ENCODE measurements around the gene PDCL2. TPM values are rescaled to one million over a fixed set of nuclear protein-coding genes. Genes with fewer than 3 reads are reported as not detected.

The PDCL2 gene
- total RNA-seq, 1 experiment from 2014 or later = not detected

DNA sequence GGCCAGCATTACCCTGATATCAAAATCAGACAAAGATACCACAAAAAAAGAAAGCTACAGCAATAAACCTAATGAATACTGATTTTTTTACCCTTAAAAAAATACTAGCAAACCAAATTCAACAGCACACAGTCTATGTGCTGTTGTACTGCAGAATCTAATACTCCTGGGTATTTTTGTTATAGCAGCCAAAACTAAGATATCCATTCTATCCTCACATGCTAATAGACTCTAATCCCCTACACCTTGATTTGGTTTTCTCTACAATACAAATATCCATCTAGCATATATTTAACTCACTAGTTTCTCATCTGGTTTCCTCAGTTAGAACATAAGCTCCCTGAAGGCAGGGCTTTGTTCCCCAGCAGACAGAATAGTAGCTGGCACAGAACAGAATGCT, 57.7 kb downstream of the PDCL2 start:
- Mint-ChIP-seq H3K4me1 (ENCODE audit: low read depth, unreplicated experiment) (no peaks in the 10 kb centered on the region), H3K27ac (ENCODE audit: unreplicated experiment) (no peak overlapping the region), H3K4me3 (ENCODE audit: low read depth, unreplicated experiment) (no peak overlapping the region), H3K9me3 (ENCODE audit: low read depth, unreplicated experiment) (no peaks in the 10 kb centered on the region), H3K27me3 (ENCODE audit: unreplicated experiment) (no peaks in the 10 kb centered on the region), H3K36me3 (ENCODE audit: insufficient read depth, unreplicated experiment) (no peaks in the 10 kb centered on the region)
- TF ChIP-seq, protein P1, sequence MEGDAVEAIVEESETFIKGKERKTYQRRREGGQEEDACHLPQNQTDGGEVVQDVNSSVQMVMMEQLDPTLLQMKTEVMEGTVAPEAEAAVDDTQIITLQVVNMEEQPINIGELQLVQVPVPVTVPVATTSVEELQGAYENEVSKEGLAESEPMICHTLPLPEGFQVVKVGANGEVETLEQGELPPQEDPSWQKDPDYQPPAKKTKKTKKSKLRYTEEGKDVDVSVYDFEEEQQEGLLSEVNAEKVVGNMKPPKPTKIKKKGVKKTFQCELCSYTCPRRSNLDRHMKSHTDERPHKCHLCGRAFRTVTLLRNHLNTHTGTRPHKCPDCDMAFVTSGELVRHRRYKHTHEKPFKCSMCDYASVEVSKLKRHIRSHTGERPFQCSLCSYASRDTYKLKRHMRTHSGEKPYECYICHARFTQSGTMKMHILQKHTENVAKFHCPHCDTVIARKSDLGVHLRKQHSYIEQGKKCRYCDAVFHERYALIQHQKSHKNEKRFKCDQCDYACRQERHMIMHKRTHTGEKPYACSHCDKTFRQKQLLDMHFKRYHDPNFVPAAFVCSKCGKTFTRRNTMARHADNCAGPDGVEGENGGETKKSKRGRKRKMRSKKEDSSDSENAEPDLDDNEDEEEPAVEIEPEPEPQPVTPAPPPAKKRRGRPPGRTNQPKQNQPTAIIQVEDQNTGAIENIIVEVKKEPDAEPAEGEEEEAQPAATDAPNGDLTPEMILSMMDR (IDR thresholded peaks at IDR 0.05; ENCODE audit: unreplicated experiment) = no peak
- CTCF ChIA-PET = no interaction called here
- DNase-seq = no peak
- no TSS peak for BruUV-seq (replicated peaks)
- intact Hi-C loops (cut with micrococcal nuclease; ENCODE audit: unreplicated experiment) = no loop called here

DNA sequence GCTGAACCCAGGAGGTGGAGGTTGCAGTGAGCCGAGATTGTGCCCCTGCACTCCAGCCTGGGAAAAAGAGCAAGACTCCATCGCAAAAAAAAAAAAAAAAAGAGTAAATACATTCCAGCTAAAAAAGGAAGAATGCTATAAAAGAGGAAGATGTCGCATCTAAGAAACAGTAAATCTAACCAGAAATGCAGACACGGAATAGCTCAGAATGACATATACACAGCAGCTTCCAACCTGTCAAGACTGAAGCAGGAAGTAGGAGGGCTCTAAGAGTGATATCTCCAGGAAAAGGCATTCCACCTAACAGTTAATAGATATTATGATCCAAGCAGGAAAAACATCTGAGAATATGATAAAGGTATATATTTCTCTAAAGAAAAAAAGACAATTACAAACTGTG, 61.4 kb downstream of the PDCL2 start:
- DNase-seq = no peak
- intact Hi-C loops (cut with micrococcal nuclease; ENCODE audit: unreplicated experiment) = no loop called here
- no TSS peak for BruUV-seq (replicated peaks)
- TF ChIP-seq, protein P1 (IDR thresholded peaks at IDR 0.05; ENCODE audit: unreplicated experiment) = no peak
- Mint-ChIP-seq H3K27me3 (ENCODE audit: unreplicated experiment) (no peaks in the 10 kb centered on the region), H3K4me1 (ENCODE audit: low read depth, unreplicated experiment) (no peaks in the 10 kb centered on the region), H3K9me3 (ENCODE audit: low read depth, unreplicated experiment) (no peaks in the 10 kb centered on the region), H3K4me3 (ENCODE audit: low read depth, unreplicated experiment) (no peak overlapping the region), H3K36me3 (ENCODE audit: insufficient read depth, unreplicated experiment) (no peaks in the 10 kb centered on the region), H3K27ac (ENCODE audit: unreplicated experiment) (no peak overlapping the region)
- CTCF ChIA-PET = no interaction called here

DNA sequence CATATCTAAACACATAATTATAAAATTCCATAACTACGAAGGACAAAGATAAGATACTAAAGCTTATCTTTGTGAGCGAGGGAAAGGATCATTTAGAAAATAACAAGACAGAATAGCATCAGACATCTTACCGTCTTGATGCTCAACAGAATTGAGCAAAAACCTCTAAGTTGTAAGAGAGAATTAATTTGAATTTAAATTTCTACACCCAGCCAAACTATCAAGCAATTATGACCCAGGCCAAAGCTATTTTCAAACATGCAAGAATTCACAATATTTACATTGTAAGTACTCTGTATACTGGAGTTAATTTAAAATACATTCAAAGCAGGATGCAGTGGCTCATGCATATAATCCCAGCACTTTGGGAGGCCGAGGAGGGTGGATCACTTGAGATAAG, 61.9 kb downstream of the PDCL2 start:
- CTCF ChIA-PET = no interaction called here
- Mint-ChIP-seq H3K4me3 (ENCODE audit: low read depth, unreplicated experiment) (no peak overlapping the region), H3K27ac (ENCODE audit: unreplicated experiment) (no peak overlapping the region), H3K27me3 (ENCODE audit: unreplicated experiment) (no peaks in the 10 kb centered on the region), H3K36me3 (ENCODE audit: insufficient read depth, unreplicated experiment) (no peaks in the 10 kb centered on the region), H3K9me3 (ENCODE audit: low read depth, unreplicated experiment) (no peaks in the 10 kb centered on the region), H3K4me1 (ENCODE audit: low read depth, unreplicated experiment) (no peaks in the 10 kb centered on the region)
- no peak for DNase-seq
- intact Hi-C loops (cut with micrococcal nuclease; ENCODE audit: unreplicated experiment) = no loop called here
- BruUV-seq (replicated peaks) = no TSS peak
- TF ChIP-seq, protein P1 (IDR thresholded peaks at IDR 0.05; ENCODE audit: unreplicated experiment) = no peak

DNA sequence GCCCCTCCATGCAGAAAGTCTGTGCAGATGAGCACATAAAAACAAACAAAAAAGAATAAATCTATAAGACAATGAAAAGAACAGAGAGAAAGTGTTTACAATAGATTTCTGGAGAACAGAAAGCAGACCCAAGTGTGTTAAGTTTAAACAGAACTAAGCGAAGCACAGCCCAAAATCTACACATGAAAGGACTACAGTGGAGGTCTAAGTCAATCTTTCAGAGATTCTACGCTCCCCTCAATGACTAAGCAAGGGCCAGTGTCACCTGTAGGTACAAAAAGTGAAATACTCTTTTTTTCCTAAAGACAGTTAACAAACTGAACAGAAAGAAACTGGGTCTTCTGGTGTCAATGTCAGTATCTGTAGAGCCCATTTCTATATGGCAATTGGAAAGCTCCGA, 63.6 kb downstream of the PDCL2 start:
- Mint-ChIP-seq H3K36me3 (ENCODE audit: insufficient read depth, unreplicated experiment) (no peaks in the 10 kb centered on the region), H3K4me1 (ENCODE audit: low read depth, unreplicated experiment) (no peaks in the 10 kb centered on the region), H3K27ac (ENCODE audit: unreplicated experiment) (no peak overlapping the region), H3K9me3 (ENCODE audit: low read depth, unreplicated experiment) (no peaks in the 10 kb centered on the region), H3K4me3 (ENCODE audit: low read depth, unreplicated experiment) (no peak overlapping the region), H3K27me3 (ENCODE audit: unreplicated experiment) (no peaks in the 10 kb centered on the region)
- DNase-seq = no peak
- BruUV-seq (replicated peaks) = no TSS peak
- intact Hi-C loops (cut with micrococcal nuclease; ENCODE audit: unreplicated experiment) = no loop called here
- TF ChIP-seq, protein P1 (IDR thresholded peaks at IDR 0.05; ENCODE audit: unreplicated experiment) = no peak
- CTCF ChIA-PET = no interaction called here
